NT2/D1 (cell line): ENCODE results near the gene ACVR1B.

Source experiments
- SUZ12 ChIP-seq: IDR thresholded peaks from 2 replicates; pipeline ENCODE4 v1.6.1; 2011; ENCODE audit not compliant: insufficient read length, insufficient read depth; ENCODE audit errors: extremely low read depth
- YY1 ChIP-seq: IDR thresholded peaks from 2 replicates; pipeline ENCODE4 v1.6.1; 2011; ENCODE audit not compliant: insufficient read length, insufficient read depth

- TF ChIP-seq YY1, result no peak
- TF ChIP-seq SUZ12, result no peak
Measured at GRCh38 chr12:51960488-51960887, 9.0 kb downstream of the ACVR1B start.
